ENCODE measurements around the gene KCNG2.

The KCNG2 gene

GRCh38 chr18:79872527-79873444 is 75.0 kb downstream of the KCNG2 start:
- Histone ChIP-seq H3K27me3 (ENCODE audit: insufficient read depth, poor library complexity, severe bottlenecking) (peaks cover 21% of the 10 kb centered on the region), H3K4me3 (ENCODE audit: severe bottlenecking) (no peak overlapping the region), H3K36me3 (ENCODE audit: low read depth) (no peaks in the 10 kb centered on the region), H3K9me3 (ENCODE audit: severe bottlenecking) (no peaks in the 10 kb centered on the region), H3K27ac (ENCODE audit: poor library complexity, severe bottlenecking) (no peak overlapping the region), H3K4me1 (ENCODE audit: insufficient read depth, poor library complexity, severe bottlenecking) (no peaks in the 10 kb centered on the region)
- no peak for TF ChIP-seq CTCF (IDR thresholded peaks at IDR 0.05; ENCODE audit: poor library complexity, severe bottlenecking)
- ATAC-seq (ENCODE audit: low read depth) (no peak), DNase-seq (ENCODE audit: low spot score) (no peak)

GRCh38 chr18:79873449-79874110 is 75.8 kb downstream of the KCNG2 start:
- no peak for DNase-seq (ENCODE audit: low spot score)
- no peaks in the 10 kb centered on the region for H3K9me3 ChIP-seq (ENCODE audit: severe bottlenecking)
- no peak overlapping the region for H3K4me3 ChIP-seq (ENCODE audit: severe bottlenecking)
- peaks cover 21% of the 10 kb centered on the region for H3K27me3 ChIP-seq (ENCODE audit: insufficient read depth, poor library complexity, severe bottlenecking)
- no peaks in the 10 kb centered on the region for H3K4me1 ChIP-seq (ENCODE audit: insufficient read depth, poor library complexity, severe bottlenecking)
- ATAC-seq (ENCODE audit: low read depth): no peak
- TF ChIP-seq CTCF (IDR thresholded peaks at IDR 0.05; ENCODE audit: poor library complexity, severe bottlenecking): no peak
- H3K36me3 ChIP-seq (ENCODE audit: low read depth): no peaks in the 10 kb centered on the region
- no peak overlapping the region for H3K27ac ChIP-seq (ENCODE audit: poor library complexity, severe bottlenecking)

GRCh38 chr18:79874553-79875530 is 77.1 kb downstream of the KCNG2 start:
- Histone ChIP-seq H3K27me3 (ENCODE audit: insufficient read depth, poor library complexity, severe bottlenecking) (peaks cover 21% of the 10 kb centered on the region), H3K36me3 (ENCODE audit: low read depth) (no peaks in the 10 kb centered on the region), H3K4me3 (ENCODE audit: severe bottlenecking) (no peak overlapping the region), H3K27ac (ENCODE audit: poor library complexity, severe bottlenecking) (no peak overlapping the region), H3K4me1 (ENCODE audit: insufficient read depth, poor library complexity, severe bottlenecking) (no peaks in the 10 kb centered on the region), H3K9me3 (ENCODE audit: severe bottlenecking) (no peaks in the 10 kb centered on the region)
- no peak for DNase-seq (ENCODE audit: low spot score)
- ATAC-seq (ENCODE audit: low read depth): no peak
- no peak for TF ChIP-seq CTCF (IDR thresholded peaks at IDR 0.05; ENCODE audit: poor library complexity, severe bottlenecking)

- H3K27me3 ChIP-seq (ENCODE audit: insufficient read depth, poor library complexity, severe bottlenecking): peaks cover 21% of the 10 kb centered on the region
- H3K27ac ChIP-seq (ENCODE audit: poor library complexity, severe bottlenecking): no peak overlapping the region
- H3K4me1 ChIP-seq (ENCODE audit: insufficient read depth, poor library complexity, severe bottlenecking): no peaks in the 10 kb centered on the region
- no peaks in the 10 kb centered on the region for H3K9me3 ChIP-seq (ENCODE audit: severe bottlenecking)
- no peaks in the 10 kb centered on the region for H3K36me3 ChIP-seq (ENCODE audit: low read depth)
- DNase-seq (ENCODE audit: low spot score) (no peak), ATAC-seq (ENCODE audit: low read depth) (no peak)
- TF ChIP-seq CTCF (IDR thresholded peaks at IDR 0.05; ENCODE audit: poor library complexity, severe bottlenecking): no peak
- no peak overlapping the region for H3K4me3 ChIP-seq (ENCODE audit: severe bottlenecking)
These were observed 77.8 kb downstream of the KCNG2 start for GRCh38 chr18:79875531-79875919.

Measured in RWPE2 (cell line).